ENCODE data around the gene A4GALT. TPM values are rescaled to one million over a fixed set of nuclear protein-coding genes. Genes with fewer than 3 reads are reported as not detected.

The A4GALT gene
- total and polyA plus RNA-seq, 2 experiments from 2014 or later: 7.0 to 16.2 TPM

DNA sequence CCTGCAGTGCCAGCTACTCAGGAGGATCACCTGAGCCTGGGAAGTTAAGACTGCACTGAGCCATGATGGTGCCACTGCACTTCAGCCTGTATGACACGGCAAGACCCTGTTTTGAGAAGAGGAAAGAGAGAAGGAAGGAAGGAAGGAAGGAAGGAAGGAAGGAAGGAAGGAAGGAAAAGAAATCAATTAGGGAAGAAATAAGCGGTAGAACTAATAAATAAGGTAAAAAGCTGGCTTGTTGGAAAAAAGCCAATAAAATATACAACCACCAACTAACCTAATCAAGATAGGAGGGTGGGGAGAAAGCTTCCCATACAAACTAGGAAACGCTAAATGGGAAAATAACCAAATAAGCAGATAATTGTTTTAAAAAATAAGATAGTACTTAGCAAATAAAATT, 12.3 kb downstream of the A4GALT start:
- 0 out of 3 replicates have a peak, but pooled peaks cover 4% of the 10 kb centered on the region for H3K36me3 Mint-ChIP-seq (ENCODE audit: low read depth)
- Histone ChIP-seq H3K4me3 (no peak overlapping the region), H3K4me1 (ENCODE audit: insufficient read depth) (no peaks in the 10 kb centered on the region), H4K20me1 (replicated peaks; ENCODE audit: insufficient read depth) (no peaks in the 10 kb centered on the region), H3K27ac (ENCODE audit: low read depth) (no peak overlapping the region), H3K79me2 (replicated peaks; ENCODE audit: insufficient read depth) (peaks cover 11% of the 10 kb centered on the region), H3K36me3 (ENCODE audit: insufficient read depth) (no peaks in the 10 kb centered on the region), H3K4me2 (no peak overlapping the region), H2AFZ (no peak overlapping the region), H3F3A (replicated peaks; ENCODE audit: low read depth) (no peaks in the 10 kb centered on the region), H3K9me2 (ENCODE audit: insufficient read depth) (no peaks in the 10 kb centered on the region), H3K27me3 (ENCODE audit: insufficient read depth) (no peaks in the 10 kb centered on the region)
- DNase-seq (ENCODE audit: low spot score) (no peak), ATAC-seq (no peak)
- peaks cover 7% of the 10 kb centered on the region; the same call in 1 of the 3 replicates for H3K9me3 Mint-ChIP-seq
- no peaks in the 10 kb centered on the region for H3K27me3 Mint-ChIP-seq (ENCODE audit: insufficient read depth, low read depth, poor library complexity)
- H3K4me3 Mint-ChIP-seq: no peak overlapping the region
- no peaks in the 10 kb centered on the region for H3K4me1 Mint-ChIP-seq
- no peak for TF ChIP-seq EZH2 (IDR thresholded peaks at IDR 0.05; ENCODE audit: low read depth, unreplicated experiment)
- TF ChIP-seq, protein P1, sequence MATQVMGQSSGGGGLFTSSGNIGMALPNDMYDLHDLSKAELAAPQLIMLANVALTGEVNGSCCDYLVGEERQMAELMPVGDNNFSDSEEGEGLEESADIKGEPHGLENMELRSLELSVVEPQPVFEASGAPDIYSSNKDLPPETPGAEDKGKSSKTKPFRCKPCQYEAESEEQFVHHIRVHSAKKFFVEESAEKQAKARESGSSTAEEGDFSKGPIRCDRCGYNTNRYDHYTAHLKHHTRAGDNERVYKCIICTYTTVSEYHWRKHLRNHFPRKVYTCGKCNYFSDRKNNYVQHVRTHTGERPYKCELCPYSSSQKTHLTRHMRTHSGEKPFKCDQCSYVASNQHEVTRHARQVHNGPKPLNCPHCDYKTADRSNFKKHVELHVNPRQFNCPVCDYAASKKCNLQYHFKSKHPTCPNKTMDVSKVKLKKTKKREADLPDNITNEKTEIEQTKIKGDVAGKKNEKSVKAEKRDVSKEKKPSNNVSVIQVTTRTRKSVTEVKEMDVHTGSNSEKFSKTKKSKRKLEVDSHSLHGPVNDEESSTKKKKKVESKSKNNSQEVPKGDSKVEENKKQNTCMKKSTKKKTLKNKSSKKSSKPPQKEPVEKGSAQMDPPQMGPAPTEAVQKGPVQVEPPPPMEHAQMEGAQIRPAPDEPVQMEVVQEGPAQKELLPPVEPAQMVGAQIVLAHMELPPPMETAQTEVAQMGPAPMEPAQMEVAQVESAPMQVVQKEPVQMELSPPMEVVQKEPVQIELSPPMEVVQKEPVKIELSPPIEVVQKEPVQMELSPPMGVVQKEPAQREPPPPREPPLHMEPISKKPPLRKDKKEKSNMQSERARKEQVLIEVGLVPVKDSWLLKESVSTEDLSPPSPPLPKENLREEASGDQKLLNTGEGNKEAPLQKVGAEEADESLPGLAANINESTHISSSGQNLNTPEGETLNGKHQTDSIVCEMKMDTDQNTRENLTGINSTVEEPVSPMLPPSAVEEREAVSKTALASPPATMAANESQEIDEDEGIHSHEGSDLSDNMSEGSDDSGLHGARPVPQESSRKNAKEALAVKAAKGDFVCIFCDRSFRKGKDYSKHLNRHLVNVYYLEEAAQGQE (IDR thresholded peaks at IDR 0.05; ENCODE audit: unreplicated experiment): no peak
- no peak for TF ChIP-seq POLR2AphosphoS5 (IDR thresholded peaks at IDR 0.05; ENCODE audit: low read depth)
- no peak for TF ChIP-seq ZNF462 (CRISPR knock-in tag; IDR thresholded peaks at IDR 0.05)
- TF ChIP-seq ZNF114 (CRISPR knock-in tag; IDR thresholded peaks at IDR 0.05): no peak
- TF ChIP-seq, protein P2, sequence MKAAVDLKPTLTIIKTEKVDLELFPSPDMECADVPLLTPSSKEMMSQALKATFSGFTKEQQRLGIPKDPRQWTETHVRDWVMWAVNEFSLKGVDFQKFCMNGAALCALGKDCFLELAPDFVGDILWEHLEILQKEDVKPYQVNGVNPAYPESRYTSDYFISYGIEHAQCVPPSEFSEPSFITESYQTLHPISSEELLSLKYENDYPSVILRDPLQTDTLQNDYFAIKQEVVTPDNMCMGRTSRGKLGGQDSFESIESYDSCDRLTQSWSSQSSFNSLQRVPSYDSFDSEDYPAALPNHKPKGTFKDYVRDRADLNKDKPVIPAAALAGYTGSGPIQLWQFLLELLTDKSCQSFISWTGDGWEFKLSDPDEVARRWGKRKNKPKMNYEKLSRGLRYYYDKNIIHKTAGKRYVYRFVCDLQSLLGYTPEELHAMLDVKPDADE (IDR thresholded peaks at IDR 0.05): no peak
- TF ChIP-seq STAT1 (IDR thresholded peaks at IDR 0.05; ENCODE audit: unreplicated experiment): no peak
- no peak overlapping the region for H3K27ac Mint-ChIP-seq
